NCI-H2196 treated with DMSO at 0.1 percent for 48 hours (cell line): Measurements from ENCODE around the gene LAMB2.

Experiments used
- DNase-seq: peaks from one replicate; lab custom pipeline; 2025; ENCODE audit not compliant: unreplicated experiment; lab: John Stamatoyannopoulos, UW

The LAMB2 gene

DNA sequence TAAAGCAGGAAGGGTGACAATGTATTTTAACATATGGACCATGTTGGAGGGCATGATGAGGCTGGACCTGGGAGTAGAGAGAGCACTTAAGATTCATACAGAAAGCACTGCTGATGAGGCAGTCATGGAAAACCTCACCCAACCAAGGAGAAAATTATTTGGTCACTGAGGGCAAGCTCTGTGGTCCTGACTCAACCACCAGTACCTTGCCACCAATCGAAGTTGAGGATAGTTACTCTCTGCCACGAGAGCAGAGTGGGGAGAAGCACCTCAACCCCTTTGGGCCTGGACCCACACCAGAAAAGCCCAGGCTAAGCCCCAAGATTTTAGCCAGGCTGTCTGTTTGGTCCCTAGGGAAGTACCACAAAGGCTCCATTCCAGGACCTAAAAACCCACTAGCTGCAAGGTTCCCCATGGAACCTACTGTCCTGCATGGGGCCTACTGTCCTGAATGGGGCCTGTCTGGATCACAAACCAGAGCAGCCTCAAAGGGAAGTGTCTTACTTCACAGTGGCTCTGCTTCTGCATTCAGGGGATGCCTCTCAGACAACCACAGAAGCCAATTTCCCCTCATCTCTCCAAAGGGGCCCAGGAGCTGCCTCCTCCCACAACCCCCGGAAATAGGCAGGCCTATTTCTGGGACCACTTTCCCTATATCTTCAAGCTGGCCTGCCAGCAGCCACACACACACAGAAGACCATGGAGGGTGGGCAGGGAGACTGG lies 29.1 kb upstream of the LAMB2 start:
- no peak for DNase-seq

DNA sequence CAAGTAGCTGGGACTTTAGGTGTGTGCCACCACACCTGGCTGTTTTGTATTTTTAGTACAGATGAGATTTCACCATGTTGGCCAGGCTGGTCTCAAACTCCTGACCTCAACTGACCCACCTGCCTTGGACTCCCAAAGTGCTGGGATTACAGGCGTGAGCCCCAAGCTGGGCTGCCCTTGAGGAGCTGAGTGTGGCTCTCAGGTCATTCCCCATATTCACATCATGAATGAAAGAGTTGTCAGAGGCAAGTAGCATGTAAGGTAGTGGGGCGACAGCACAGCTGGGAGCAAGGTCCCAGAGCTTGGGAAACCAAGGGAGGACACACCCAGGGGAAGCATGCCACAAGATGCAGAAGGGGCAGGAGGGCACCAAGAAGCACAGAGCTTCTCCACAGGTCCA lies 28.3 kb upstream of the LAMB2 start:
- DNase-seq: no peak

DNA sequence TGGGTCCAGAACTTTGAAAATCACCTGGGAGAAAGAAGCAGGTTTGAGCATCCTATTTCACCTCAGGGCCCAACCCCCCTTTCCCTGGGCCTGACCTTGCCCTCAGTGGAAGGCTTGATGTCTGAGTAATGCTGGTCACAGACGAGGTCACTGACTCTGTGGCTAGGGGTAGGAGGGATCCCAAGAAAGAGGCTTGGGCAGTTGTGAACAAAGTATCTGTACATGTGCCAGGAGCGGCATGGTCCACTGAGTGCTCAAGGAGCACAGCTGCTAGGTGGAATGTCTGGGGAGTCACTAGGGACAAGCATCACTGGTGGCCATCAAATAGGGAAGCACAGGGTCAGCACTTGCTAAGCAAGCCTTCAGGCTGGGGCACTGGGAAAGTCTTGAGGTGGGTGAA lies 25.9 kb upstream of the LAMB2 start:
- DNase-seq: no peak

DNA sequence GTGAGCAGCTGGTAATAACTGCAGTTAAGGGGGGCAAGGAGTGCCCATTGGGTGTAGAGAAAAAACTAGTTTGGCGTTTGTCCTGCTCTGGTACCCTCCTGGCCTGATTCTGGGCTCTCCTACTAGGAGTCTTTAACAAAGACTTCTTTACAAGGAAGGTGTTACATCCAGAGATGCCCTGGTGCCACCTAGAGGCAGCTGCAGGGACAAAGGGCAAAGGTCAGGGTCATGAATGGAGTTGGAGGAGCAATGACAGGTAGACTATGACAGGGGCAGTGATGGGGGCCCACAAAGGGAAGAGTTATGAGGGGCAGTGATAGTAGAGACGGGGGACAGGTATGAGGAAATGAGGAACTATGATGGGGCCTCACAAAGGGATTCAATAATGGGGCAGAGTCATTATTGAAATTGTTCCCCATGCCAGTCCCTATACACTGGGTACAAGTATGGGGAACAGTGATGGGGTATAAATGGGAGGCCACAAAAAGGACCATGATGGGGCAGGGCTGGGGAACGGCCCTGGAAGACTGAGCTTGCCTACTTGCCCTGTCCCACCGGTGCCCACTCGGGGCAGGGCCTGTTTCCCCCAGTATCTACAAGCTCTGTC lies 25.4 kb upstream of the LAMB2 start:
- no peak for DNase-seq

DNA sequence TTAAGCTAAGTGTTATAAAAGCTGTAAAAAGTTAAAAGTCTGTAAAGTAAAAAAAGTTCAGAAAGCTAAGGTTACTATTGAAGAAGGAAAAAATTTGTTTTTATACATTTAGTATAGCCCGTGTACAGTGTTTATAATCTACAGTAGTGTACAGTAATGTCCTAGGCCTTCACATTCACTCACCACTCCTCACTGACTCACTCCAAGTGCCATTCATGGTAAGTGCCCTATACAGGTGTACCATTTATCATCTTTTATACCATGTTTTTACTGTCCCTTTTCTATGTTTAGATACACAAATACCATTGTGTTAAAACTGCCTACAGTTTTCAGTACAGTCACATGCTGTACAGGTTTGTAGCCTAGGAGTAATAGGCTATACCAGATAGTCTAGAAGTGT lies 24.4 kb upstream of the LAMB2 start:
- DNase-seq: no peak

DNA sequence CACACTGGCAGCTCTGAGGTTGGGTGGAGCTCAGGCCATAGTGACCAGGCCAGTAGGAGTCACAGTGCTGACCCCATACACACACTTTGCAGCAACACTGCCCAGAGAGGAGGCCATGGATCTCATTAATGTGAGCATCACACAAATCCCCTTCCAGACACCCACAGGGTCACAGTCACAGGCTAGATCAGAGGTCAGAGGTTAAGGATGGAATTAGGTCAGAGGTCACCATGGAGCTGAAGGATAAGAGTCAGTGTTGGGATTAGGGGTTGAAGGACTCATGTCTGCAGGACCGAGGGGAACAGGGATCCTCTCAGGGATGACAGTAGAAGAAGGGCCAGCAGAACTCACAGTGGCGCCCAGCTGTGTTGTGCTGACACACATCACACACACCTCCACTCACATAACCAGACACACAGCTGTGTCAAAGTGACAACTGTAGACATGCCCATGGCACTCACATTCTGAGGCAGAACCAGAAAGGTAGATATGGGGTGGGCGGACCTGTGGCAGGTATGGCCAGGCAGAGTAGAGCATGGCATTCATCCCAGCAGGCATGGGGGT lies 20.6 kb upstream of the LAMB2 start:
- DNase-seq: no peak

DNA sequence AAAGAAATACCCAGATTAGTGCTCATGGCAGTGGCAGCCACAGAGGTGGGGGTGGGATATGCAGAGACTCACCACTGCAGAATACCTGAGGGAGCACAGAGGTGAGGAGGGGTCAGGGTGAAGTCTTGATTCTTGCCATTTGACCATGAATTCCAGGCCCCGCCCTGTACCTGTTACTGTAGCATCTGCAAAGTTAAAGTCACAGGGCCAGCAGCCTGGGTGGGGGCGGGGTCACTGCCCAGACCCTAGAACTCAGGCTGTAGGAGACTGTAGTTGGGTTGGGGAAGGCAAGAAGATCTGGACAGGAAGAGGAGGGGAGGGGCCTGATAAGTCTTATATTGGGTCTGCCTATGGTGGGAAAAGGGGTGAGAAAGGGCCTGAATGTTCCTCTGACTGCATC lies 18.8 kb upstream of the LAMB2 start:
- DNase-seq: no peak

DNA sequence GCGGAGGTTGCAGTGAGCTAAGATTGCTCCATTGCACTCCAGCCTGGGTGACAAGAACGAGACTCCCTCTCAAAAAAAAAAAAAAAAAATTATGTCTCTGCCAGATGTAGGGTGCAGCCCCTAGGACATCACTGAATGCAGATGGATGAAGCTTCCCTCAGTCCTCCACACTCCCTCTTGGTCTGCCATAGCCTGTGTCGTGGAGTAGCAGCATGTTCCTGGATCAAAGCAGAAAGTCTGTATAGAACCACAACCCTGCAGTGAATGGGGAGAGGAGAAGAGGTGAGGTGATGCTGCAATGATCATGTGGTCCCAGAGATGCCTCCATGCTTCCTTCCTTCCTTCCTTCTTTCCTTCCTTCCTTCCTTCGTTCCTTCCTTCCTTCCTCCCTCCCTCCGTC lies 15.3 kb upstream of the LAMB2 start:
- no peak for DNase-seq

DNA sequence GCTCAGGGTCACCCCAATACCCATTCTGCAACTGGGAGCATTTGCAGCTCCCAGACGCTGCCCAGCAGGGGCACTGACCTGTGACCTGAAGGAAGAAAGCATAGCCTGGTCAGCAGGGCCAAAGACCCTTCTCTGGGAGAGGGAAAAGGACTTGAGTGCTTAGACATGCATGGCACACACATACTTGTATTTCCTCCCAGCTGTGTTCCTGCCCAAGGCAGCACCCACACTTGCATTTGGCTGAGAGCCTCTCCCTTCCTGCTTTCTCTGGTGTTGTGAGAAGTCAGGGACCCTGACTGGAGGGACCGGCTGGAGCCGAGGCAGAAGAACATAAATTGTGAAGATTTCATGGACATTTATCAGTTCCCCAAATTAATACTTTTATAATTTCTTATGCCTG lies 7.2 kb upstream of the LAMB2 start:
- no peak for DNase-seq

DNA sequence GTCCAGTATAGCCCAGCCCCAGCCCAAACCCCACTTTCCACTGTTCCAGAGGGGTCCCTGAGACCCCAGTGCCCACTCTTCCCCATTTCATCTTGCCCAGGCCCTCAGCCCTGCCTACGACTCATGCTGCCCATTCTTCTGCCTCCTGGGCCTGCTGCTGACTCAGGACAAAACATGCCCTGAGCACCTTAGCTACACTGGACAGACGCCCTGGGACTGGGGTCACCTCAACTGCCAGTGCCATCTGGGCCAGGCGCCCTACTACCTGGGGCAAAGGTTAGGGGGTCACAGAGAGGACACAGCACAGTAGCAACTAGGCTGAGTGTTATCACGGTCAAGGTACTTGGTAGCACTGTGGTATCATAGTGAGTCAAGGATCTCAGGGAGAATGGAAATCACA lies 2.6 kb upstream of the LAMB2 start:
- no peak for DNase-seq

DNA sequence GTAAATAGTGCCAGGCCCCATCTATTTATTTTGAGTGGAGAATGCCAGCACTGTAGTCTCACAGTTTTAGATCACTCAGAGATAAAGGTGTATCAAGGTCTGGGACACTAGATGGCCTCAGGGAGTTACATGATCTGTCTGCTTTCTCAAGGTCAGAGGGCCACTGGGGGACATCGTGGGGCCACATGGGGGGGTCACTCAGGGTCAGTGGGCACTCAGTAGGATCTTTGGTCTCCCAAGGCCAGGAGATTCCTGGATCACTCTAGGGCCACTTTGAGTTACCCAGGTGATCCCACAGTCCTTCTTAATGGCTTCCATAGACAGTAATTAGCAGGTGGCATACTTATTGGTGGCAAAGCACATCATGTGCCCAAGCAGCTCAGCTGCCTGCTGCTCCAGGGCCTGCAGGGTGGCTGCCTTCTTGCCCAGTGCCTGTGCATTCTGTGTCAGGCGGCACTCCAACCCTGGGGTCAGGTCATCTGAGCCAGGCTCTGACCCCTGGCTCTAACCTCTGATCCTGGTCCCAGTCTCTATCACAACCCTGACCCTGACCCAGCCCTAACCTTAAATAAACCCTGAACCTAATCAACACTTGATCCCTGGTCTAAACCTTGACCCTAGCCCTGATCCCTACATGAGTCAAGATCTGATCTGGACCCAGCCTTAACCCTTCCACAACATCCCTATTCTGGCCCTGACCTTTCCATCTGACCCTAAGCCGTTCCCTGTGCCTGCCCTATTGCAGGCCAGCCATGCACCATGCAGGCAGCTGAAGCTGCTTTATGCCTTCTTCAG lies 1.8 kb upstream of the LAMB2 start:
- DNase-seq: no peak

DNA sequence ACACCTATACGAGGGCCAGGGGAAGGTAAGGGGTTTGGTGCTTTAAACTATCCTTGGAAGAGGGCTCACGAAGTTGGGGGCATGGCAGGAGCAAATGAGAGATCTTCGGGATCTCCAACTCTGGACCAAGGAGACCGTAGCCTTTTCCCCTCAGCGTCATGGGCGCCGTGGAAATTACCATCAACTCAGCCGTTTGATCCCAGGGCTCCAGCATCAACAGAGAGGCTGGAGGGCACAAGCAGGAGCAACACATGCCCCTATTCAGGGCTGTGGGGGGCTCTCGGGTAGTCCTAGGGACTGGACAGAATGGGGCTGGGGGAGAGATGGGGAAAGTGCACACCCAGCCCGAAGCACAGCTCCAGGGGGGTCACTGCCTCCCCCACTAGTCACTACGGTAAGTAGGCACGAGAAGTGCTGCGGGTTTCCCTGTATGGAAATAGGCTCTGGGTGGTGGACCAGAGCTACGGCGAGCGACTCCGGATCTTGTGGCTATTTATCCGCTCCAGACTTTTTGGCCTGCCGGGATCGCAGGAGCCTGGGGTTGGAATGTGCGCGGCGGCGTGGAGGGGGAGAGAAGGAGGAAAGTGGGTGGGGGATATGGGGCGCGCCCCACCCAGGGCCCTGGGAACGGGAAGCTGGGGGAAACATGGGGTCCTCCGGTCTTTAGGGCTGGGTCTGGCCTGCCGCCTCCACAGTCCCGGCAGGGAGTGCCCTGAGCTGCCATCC lies 539 bp upstream of the LAMB2 start:
- DNase-seq: no peak

DNA sequence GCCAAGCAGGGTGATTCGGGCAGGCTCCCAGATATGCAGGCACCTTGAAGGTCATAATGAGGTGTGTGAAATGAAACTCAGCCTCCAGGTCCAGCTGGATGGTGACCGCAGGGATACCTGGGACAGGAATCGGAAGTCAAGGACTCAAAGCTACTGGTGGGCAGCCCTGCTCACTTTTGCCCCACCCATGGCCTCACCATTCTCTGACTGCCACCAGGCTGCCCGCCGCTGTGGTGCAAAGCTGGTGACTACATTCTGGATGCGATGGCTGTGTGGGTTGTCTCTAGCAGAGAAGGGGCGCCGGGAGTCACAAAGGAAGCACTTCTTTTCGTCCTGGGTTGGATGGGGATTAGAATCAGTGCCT lies 795 bp downstream of the LAMB2 start:
- no peak for DNase-seq

DNA sequence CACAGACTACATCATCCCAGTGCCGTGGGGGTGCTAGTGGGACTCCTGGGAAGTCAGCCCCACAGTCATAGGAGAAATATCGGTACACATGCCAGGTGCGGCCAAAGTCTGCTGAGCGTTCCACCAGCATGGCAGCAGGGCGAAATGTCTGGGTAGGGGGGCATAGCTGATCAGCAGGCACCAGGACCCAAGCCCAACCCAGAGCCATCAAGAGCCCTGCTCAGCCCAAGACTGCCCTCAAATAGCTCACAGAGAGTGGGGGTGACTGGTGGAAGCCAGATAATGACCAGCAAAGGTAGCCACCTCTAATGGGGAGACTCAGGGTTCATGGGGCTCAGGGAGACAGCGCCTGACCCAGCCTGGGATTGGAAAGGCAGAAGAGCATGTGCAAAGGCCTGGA lies 1.3 kb downstream of the LAMB2 start:
- DNase-seq: no peak

DNA sequence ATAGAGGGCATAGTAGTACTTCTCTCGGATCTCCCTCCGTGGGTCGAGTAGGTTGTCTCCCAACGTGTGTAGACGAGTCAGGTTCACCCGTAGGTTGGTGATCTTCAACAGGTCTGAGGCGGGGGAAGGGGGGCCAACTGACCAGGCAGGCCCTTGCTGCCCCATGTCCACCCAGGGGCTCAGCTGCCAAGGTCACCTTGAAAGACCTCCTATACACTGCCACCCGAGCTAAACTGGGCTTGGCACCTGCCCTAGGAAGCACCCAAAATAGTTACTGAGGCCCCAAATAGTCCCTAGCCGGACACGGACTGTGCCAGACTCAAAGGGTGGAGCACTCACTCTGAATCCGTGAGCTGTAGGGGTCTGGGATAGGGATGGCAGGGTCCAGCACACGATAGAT lies 1.8 kb downstream of the LAMB2 start:
- no peak for DNase-seq

DNA sequence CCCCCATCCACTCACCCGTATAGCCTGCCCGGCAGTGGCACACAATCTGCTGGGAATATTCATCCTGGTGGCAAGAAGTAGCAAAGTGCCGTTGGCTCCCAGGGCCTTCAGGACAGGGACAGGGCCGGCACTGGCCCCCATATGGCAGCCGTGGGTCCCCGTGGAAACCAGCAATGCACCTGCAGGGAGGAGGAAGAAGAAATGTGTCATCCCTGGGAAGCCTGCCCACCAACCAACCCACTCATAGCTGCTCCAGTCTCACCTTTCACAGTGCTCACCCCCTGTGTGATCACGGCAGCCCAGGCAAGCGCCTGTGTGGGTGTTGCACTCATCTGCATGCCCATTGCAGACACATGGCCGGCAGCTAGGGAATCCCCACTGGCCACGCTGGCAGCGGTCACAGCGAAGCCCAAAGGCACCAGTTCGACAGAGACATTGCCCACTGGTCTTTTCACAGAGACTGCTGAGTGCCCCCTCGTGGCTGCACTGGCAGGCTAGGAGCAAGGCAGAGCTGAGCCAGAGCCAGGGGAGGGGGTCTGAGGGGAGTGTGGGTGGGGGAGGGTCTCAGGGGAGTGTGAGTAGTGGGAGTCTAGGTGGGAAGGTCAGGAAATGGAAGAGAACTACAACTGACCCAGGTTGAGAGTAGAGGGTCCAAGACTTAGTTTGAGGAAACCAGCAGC lies 7.7 kb downstream of the LAMB2 start:
- DNase-seq: no peak

DNA sequence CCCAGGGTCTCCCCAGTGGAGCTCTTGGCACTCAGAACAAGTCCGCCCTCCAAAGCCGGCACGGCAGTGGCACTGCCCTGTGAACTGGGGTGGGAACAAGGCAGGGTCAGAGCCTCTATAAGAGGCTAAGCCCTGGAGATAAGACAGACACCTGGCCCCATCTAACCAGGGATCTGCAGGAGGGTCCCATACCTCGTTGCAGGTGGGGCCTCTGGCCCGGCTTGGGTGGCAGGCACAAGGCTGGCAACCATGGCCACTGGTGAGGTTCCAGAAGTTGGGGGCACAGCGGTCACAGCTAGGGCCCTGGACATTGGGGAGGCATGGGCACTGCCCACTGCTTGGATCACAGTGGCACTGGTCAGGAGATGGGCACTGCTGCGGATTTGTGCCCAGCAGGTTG lies 8.6 kb downstream of the LAMB2 start:
- DNase-seq: no peak

DNA sequence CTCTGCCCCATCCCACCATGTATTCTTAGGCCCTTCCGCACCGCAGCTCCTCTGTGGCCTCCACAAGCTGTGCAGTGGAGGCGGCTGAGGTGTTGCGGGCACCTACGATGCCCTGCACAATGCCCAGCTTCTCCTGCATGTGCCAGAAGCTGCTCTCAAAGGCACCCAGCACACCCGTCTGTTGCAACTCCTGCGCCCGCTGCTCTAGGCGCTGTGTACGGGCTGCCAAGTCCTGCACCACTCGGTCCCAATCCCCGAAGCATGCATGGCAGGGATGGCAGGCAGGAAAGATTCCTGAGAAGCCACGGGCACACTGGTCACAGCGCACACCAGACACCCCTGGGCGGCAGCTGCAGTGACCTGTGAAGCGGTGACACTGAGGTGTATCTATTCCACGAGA lies 9.2 kb downstream of the LAMB2 start:
- DNase-seq: no peak

DNA sequence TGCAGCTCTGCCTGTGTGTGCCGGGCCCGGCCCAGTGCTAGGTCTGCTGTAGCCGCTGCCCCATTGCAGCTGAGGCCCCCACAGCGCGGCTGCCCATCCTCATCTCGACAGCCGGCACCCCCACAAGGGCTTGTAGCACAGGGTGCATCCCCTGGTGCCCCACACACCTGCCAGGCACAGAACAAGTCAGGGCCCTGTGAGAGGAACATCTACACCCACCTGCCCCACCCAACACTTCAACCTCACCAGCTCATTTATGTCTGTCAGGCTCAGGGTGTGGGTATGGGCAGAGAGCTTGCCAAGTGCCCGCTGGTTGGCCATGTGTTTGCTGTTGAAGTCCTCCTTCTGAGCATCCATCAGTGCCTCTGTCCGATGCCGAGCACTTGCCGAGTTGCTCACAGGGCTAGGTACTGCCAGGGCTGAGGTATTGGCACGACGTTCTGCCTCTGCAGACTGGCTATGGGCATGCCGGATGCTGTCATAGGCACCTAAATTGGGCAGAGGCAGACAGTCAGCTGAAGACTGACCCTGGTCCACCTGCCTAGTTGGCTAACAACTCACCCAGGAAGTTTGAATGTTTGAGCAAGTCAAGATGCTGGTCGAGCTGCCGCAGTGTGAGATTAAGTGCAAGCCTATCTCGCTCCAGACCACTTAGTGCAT lies 9.8 kb downstream of the LAMB2 start:
- DNase-seq: no peak

DNA sequence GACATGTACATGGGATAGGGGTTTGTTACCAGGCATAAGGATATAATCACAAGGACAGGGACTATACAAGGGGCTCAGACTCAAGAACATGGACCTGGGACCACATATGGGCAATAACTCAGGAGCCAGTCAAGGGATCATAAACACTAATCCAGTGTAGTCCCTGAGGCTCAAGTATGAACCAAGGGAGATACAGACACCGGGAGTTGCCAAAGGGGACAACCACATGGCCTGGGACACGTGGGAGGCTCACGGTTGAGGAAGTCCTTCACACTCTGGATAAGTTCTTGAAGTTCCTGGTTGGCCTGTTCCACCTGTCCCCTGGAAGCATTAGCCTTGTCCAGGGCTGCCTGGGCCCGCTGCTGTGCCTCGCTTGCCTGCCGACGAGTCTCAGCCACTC lies 10.4 kb downstream of the LAMB2 start:
- no peak for DNase-seq
